Left ventricle myocardium inferior (tissue), 1 donor: ENCODE data around the gene VARS1. TPM values are rescaled to one million over a fixed set of nuclear protein-coding genes. Genes with fewer than 3 reads are reported as not detected.

Experiments used
- DNase-seq: peaks from one replicate; pipeline ENCODE4 v3.0.0-alpha.2; 2020
- H3K27ac ChIP-seq: fragments of 200-600 bp; replicated peaks from 2 replicates; pipeline ENCODE4 v1.8.0; 2021
- H3K27me3 ChIP-seq: fragments of 200-600 bp; 2 replicates; pipeline ENCODE4 v1.8.0; 2021; ENCODE audit warnings: low read depth
- H3K36me3 ChIP-seq: fragments of 200-600 bp; 2 replicates; pipeline ENCODE4 v1.8.0; 2021
- H3K4me1 ChIP-seq: fragments of 200-600 bp; 2 replicates; pipeline ENCODE4 v1.8.0; 2021
- H3K4me3 ChIP-seq: fragments of 200-600 bp; 2 replicates; pipeline ENCODE4 v1.8.0; 2021; ENCODE audit warnings: mild to moderate bottlenecking, moderate library complexity
- H3K9me3 ChIP-seq: fragments of 200-600 bp; replicated peaks from 2 replicates; pipeline ENCODE4 v1.8.0; 2021
- intact Hi-C: fragments of 100-400 bp; cut with micrococcal nuclease; formaldehyde crosslinking; loops from one replicate; pipeline ENCODE4 v1.11.0; 2022
- total RNA-seq: library from RNA; stranded (reverse); fragmentation: NEBNext Ultra II Directional; extraction: Animal tissue kit (Norgen Biotek cat#: 25700); gene quantifications from one replicate; pipeline ENCODE4 v1.2.1, GENCODE V29; 2021
- TF ChIP-seq, protein P1 (sequence below): fragments of 200-600 bp; IDR thresholded peaks from 2 replicates; pipeline ENCODE4 v1.8.0; 2021; ENCODE audit warnings: antibody characterized with exemption, mild to moderate bottlenecking, borderline replicate concordance
- donor health status: DM: no; HTN: yes; CAD: no; lungs with severe emphysema.

The VARS1 gene
- total RNA-seq, 1 donor from 2014 or later, result 20.0 TPM

DNA sequence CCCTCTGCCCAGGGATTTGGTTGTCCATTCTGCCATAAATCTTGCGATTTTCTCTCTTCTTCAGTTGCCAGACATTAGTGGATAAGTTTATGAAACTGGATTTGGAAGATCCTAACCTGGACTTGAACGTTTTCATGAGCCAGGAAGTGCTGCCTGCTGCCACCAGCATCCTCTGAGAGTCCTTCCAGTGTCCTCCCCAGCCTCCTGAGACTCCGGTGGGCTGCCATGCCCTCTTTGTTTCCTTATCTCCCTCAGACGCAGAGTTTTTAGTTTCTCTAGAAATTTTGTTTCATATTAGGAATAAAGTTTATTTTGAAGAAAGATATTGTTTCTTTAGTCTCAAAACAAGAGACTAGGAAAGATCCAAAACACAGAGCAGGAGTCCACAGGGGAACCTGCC is 33.2 kb downstream of the VARS1 start, which contains the start of gene SAPCD1:
Gene SAPCD1 (plus strand): TSS at position 301 of the 400 bp plus-strand sequence. CDS start 399 bp downstream, outside the sequence.
- Histone ChIP-seq H3K4me3 (no peak within 1 kb of the TSS), H3K27me3 (no peaks in the 10 kb centered on the region), H3K36me3 (peaks cover 5% of the 10 kb centered on the region), H3K27ac (peak within 1 kb of the TSS; percentile 2), H3K4me1 (peaks cover 20% of the 10 kb centered on the region), H3K9me3 (no peaks in the 10 kb centered on the region)
- intact Hi-C loops, result no loop called here
- no peak for DNase-seq
- TF ChIP-seq, protein P1, sequence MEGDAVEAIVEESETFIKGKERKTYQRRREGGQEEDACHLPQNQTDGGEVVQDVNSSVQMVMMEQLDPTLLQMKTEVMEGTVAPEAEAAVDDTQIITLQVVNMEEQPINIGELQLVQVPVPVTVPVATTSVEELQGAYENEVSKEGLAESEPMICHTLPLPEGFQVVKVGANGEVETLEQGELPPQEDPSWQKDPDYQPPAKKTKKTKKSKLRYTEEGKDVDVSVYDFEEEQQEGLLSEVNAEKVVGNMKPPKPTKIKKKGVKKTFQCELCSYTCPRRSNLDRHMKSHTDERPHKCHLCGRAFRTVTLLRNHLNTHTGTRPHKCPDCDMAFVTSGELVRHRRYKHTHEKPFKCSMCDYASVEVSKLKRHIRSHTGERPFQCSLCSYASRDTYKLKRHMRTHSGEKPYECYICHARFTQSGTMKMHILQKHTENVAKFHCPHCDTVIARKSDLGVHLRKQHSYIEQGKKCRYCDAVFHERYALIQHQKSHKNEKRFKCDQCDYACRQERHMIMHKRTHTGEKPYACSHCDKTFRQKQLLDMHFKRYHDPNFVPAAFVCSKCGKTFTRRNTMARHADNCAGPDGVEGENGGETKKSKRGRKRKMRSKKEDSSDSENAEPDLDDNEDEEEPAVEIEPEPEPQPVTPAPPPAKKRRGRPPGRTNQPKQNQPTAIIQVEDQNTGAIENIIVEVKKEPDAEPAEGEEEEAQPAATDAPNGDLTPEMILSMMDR, result no peak

DNA sequence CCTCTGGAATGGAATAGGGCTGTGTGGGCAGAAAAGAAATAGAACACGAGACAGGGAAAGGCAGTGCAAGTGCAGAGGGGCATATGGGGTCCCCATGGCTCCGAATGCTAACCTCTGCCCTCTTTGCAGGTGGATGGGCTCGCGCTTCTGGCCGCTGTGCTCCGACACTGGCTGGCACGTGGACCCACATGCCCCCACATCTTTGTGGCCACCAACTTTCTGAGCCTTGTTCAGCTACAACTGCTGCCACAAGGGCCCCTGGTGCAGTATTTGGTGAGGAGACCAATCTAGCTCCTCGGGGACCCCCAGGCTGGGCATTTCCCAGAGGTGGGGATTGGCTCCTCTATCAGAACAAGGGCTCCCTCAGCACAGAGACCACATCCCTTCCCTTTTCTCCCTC is 34.2 kb downstream of the VARS1 start:
- Histone ChIP-seq H3K4me1 (peaks cover 16% of the 10 kb centered on the region), H3K9me3 (no peaks in the 10 kb centered on the region), H3K36me3 (peaks cover 5% of the 10 kb centered on the region), H3K27ac (no peak overlapping the region), H3K4me3 (no peak overlapping the region), H3K27me3 (no peaks in the 10 kb centered on the region)
- TF ChIP-seq, protein P1, result no peak
- DNase-seq, result no peak
- intact Hi-C loops, result no loop called here

- Histone ChIP-seq H3K27ac (no peak overlapping the region), H3K4me3 (no peak overlapping the region), H3K27me3 (no peaks in the 10 kb centered on the region), H3K4me1 (peaks cover 13% of the 10 kb centered on the region), H3K36me3 (peaks cover 5% of the 10 kb centered on the region), H3K9me3 (no peaks in the 10 kb centered on the region)
- intact Hi-C loops, result no loop called here
- TF ChIP-seq, protein P1, result no peak
- no peak for DNase-seq
Observed at GRCh38 chr6:31760790-31761189, 34.8 kb downstream of the VARS1 start.

DNA sequence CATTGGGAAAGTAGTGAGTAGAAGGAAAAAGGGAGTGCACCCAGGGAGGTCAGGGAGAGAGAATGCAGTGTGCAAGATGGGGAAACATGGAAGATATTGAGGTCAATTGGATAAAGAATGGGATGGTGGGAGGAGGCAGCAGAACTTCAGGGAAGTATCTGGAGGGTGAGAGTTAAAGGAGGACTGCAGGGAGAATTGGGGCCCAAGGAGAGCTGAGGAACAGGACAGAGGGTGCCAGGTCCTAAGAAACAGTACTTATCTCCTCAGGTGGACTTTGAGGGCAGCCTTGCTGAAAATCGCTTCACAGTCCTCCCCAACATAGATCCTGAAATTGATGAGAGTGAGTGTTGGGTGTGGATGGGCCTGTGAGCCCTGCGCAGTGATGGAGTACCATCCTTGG is 37.3 kb downstream of the VARS1 start:
- Histone ChIP-seq H3K4me1 (peaks cover 4% of the 10 kb centered on the region), H3K36me3 (no peaks in the 10 kb centered on the region), H3K27ac (no peak overlapping the region), H3K9me3 (no peaks in the 10 kb centered on the region), H3K4me3 (no peak overlapping the region), H3K27me3 (no peaks in the 10 kb centered on the region)
- intact Hi-C loops, result no loop called here
- no peak for DNase-seq
- TF ChIP-seq, protein P1, result no peak

GRCh38 chr6:31752739-31753319 is 42.7 kb downstream of the VARS1 start:
- Histone ChIP-seq H3K36me3 (no peaks in the 10 kb centered on the region), H3K4me3 (no peak overlapping the region), H3K27me3 (no peaks in the 10 kb centered on the region), H3K9me3 (no peaks in the 10 kb centered on the region), H3K27ac (no peak overlapping the region), H3K4me1 (no peaks in the 10 kb centered on the region)
- TF ChIP-seq, protein P1, result no peak
- intact Hi-C loops, result no loop called here
- no peak for DNase-seq
